Duodenal mucosa (tissue), 2 donors: ENCODE data around the gene CHRNA9.
"Not testable (repeated sequence)": the region's sequence is repeated elsewhere in the genome, so short reads cannot be mapped to it uniquely, and the experiment has no call there.

Experiments used
- H3K27ac ChIP-seq: one replicate; pipeline ENCODE4 v1.7.0; 2013; ENCODE audit warnings: low read depth, low read length
- H3K27me3 ChIP-seq, 2 donors: one replicate each; pipeline ENCODE4 v1.7.0; 2013; ENCODE audit warnings: low read length in 2 of 2, control low read depth in 1 of 2; ENCODE audit not compliant: insufficient read depth in 2 of 2, control insufficient read depth in 1 of 2
- H3K36me3 ChIP-seq, 2 donors: one replicate each; pipeline ENCODE4 v1.7.0; 2013; ENCODE audit warnings: low read length in 2 of 2, control low read depth in 1 of 2; ENCODE audit not compliant: insufficient read depth in 2 of 2, control insufficient read depth in 1 of 2
- H3K4me1 ChIP-seq, 2 donors: one replicate each; pipeline ENCODE4 v1.7.0; 2013; ENCODE audit warnings: low read length in 2 of 2, control low read depth in 1 of 2; ENCODE audit not compliant: insufficient read depth in 2 of 2, control insufficient read depth in 1 of 2
- H3K4me3 ChIP-seq, 2 donors: one replicate each; pipeline ENCODE4 v1.7.0; 2013; ENCODE audit warnings: low read length in 2 of 2, low read depth in 1 of 2
- H3K9ac ChIP-seq, 2 donors: one replicate each; pipeline ENCODE4 v1.7.0; 2013; ENCODE audit warnings: low read length in 2 of 2, low read depth in 1 of 2
- H3K9me3 ChIP-seq, 2 donors: one replicate each; pipeline ENCODE4 v1.7.0; 2013; ENCODE audit warnings: low read length in 2 of 2, control low read depth in 1 of 2; ENCODE audit not compliant: control insufficient read depth in 1 of 2

The CHRNA9 gene

DNA sequence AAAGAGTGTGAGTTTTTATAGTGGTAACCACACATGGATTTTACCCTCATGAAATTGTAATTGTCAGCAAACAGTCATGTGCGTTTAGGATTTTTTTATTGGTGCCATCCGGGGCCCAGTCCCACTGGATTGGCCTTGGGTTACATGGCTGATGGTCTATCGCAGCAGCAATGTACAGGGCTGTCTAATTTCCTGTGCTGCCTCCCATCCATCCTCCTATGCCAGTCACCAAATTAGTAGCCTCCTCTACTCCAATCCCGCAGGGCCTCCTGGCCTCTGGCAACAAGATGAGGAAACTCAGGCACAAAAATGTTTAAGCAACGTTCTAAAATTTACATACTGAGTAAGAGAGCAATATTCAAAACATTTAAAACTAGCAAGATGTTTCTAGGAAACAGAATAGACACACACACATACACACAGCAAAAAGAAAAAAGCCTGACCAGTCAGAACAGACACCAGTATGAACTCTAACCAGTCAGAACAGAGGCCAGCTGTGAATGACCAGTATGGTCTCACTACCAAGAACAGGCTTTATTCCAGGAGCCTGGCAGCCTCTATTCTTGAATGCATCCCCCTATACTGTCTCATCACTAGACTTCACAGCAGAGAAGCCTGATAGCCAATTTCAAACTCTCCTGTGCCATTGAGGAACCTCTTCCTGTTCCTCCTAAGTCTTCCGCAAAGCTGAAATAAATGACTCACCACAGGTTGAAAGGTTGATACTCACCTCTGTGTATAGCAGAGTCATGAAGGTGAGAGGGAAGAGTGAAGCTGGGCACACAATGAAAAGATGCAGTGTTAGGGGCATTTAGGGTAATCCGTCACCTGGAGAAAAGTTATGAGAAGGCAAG lies 42.6 kb downstream of the CHRNA9 start:
- Histone ChIP-seq H3K9ac (no peak overlapping the region), H3K4me1 (peaks cover 7 to 12% of the 10 kb centered on the region in 2 donors), H3K27ac (no peak overlapping the region), H3K9me3 (no peaks in the 10 kb centered on the region), H3K27me3 (no peaks in the 10 kb centered on the region), H3K4me3 (no peak overlapping the region), H3K36me3 (no peaks in the 10 kb centered on the region)

DNA sequence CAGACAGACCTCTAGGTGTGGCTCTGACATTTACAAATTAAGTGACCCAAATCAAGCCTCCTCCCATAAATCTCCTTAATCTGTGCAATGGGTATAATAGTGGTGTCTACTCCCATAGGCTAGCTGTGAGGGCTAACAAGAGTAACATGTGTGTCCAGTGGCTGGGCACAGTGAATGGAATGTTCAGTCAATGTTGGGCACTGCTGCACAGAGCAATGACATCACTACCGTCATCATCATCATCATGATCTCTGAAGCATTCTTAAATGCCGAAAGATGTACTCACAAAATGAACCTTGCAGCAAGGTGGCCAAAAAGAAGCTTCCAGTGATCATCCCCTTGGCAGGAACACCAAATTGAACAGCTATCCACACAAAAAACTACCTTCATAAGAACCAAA lies 43.5 kb downstream of the CHRNA9 start:
- no peaks in the 10 kb centered on the region for H3K27me3 ChIP-seq
- H3K4me1 ChIP-seq, result peaks cover 7 to 12% of the 10 kb centered on the region in 2 donors
- H3K4me3 ChIP-seq, result no peak overlapping the region
- H3K36me3 ChIP-seq, result no peaks in the 10 kb centered on the region
- H3K9me3 ChIP-seq, result no peaks in the 10 kb centered on the region
- no peak overlapping the region for H3K27ac ChIP-seq
- H3K9ac ChIP-seq, result no peak overlapping the region

DNA sequence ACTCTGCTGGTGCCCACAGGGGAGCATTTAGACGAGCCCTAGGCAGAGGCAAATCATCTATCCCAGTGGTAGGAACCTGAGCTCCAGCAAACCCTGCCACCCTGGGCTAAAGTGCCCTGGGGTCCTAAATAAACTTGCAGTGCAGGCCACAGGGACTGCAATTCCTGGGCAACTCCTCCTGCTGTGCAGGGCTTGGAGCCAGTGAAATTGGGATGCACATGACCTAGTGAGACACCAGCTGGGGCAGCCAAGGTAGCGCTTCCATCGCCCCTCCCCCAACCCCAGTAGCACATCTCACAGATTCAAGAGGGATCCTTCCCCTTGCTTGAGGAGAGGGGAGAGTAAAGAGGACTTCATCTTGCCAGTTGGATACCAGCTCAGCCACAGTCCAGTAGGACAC lies 44.1 kb downstream of the CHRNA9 start:
- H3K27me3 ChIP-seq, result no peaks in the 10 kb centered on the region

DNA sequence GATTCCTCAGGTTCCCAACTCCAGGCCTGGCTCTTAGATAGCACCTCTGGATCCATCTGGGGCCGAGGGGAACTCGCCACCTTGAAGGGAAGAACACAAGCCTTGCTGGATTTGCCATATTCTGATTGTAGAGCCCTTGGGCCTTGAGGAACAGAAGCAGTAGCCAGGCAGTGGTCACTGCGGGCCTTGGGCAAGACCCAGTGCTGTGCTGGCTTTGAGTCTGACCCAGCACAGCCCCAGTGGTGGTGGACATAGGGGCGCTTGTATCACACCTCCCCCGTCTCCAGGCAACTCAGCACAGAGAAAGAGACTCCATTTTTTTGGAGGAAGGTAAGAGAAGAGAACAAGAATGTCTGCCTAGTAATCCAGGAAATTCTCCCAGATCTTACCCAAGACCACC lies 45.5 kb downstream of the CHRNA9 start:
- Histone ChIP-seq H3K4me3 (no peak overlapping the region), H3K27me3 (no peaks in the 10 kb centered on the region), H3K4me1 (peaks cover 7 to 12% of the 10 kb centered on the region in 2 donors), H3K36me3 (no peaks in the 10 kb centered on the region), H3K9ac (no peak overlapping the region), H3K27ac (no peak overlapping the region), H3K9me3 (no peaks in the 10 kb centered on the region)

More for the DNA sequence above, 44.1 kb downstream of the CHRNA9 start:
- H3K9me3 ChIP-seq, result no peaks in the 10 kb centered on the region
- H3K36me3 ChIP-seq, result no peaks in the 10 kb centered on the region
- no peak overlapping the region for H3K4me3 ChIP-seq
- peaks cover 7 to 12% of the 10 kb centered on the region in 2 donors for H3K4me1 ChIP-seq
- no peak overlapping the region for H3K9ac ChIP-seq
- no peak overlapping the region for H3K27ac ChIP-seq

DNA sequence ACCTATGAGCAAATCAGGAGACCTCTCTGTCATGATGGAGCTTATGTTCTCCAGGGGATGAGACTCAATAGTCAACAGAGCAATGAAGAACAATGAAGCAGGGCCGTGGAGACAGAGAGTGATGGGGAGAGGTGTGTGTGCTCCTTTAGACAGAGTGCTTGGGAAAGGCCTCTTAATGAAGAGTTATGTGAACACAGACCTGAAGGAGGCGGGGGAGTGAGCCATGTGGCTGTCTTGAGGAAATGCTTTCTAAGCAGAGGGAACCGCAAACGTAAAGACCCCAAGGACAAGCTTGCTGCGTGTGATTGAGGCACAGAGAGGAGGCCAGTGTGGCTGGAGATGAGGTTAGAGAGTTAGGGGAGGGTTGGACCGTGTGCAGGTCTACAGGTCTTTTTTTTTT lies 53.1 kb downstream of the CHRNA9 start:
- Histone ChIP-seq H3K27ac (no peak overlapping the region), H3K4me1 (no peaks in the 10 kb centered on the region)

DNA sequence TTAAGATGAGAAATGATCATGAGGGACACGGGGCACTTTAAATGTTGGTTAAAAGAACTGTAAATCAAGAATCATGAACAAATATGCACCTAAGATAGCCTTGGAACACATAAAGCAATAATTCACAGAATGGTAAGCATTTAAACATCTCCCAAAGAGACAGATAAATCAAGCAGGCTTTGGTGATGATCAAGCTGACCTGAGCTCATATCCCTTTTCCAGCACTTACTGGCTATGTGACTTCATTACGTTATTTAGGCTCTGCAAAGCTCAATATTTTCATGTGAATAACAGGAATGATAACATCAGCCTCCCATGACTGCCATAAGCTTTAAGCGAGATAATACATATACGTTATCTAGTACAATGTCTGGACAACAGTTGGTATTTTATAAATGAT lies 54.9 kb downstream of the CHRNA9 start:
- no peak overlapping the region for H3K4me3 ChIP-seq
- no peaks in the 10 kb centered on the region for H3K36me3 ChIP-seq
- no peak overlapping the region for H3K27ac ChIP-seq
- H3K9me3 ChIP-seq, result no peaks in the 10 kb centered on the region
- H3K9ac ChIP-seq, result no peak overlapping the region
- H3K4me1 ChIP-seq, result no peaks in the 10 kb centered on the region
- no peaks in the 10 kb centered on the region for H3K27me3 ChIP-seq

More for the DNA sequence above, 53.1 kb downstream of the CHRNA9 start:
- no peaks in the 10 kb centered on the region for H3K27me3 ChIP-seq
- H3K36me3 ChIP-seq, result no peaks in the 10 kb centered on the region
- no peak overlapping the region for H3K4me3 ChIP-seq
- no peak overlapping the region for H3K9ac ChIP-seq
- H3K9me3 ChIP-seq, result no peaks in the 10 kb centered on the region

DNA sequence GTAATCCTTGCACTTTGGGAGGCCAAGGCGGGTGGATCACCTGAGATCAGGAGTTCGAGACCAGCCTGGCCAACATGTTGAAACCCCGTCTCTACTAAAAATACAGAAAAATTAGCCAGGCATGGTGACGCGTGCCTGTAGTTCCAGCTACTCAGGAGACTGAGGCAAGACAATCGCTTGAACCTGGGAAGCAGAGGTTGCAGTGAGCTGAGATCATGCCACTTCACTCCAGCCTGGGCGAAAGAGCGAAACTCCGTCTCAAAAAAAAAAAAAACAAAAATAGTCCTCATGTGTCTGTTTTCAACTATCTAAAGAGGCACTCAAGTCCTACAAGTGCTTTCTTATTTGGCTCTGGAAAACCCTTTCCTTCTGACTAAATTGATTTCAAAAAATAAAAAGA lies 57.1 kb downstream of the CHRNA9 start:
- not testable (repeated sequence) for H3K27ac ChIP-seq, H3K36me3 ChIP-seq, H3K27me3 ChIP-seq, H3K9me3 ChIP-seq, H3K4me3 ChIP-seq, H3K9ac ChIP-seq
- H3K4me1 ChIP-seq, result peaks cover 0 to 11% of the 10 kb centered on the region in 2 donors

DNA sequence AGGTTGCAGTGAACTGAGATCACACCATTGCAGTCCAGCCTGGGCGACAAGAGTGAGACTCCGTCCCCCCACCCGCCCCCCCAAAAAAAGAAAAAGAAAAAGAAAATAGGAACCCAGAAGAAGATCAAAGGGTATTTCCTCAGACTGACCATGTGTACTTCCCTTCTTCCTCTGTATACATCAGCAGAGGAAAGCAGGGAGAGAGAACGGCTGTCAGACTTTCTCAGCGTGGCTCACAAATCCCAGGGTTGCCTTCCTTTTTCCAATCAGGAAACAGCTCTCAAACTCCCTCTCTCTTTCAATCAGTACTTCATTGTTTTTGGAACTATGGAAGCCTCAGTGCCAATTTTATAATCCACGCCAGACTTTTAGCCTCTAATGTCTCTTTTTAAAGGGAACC lies 59.1 kb downstream of the CHRNA9 start:
- Histone ChIP-seq H3K9ac (no peak overlapping the region), H3K27ac (no peak overlapping the region), H3K4me3 (no peak overlapping the region), H3K4me1 (peaks cover 0 to 11% of the 10 kb centered on the region in 2 donors), H3K9me3 (no peaks in the 10 kb centered on the region), H3K27me3 (no peaks in the 10 kb centered on the region), H3K36me3 (no peaks in the 10 kb centered on the region)

DNA sequence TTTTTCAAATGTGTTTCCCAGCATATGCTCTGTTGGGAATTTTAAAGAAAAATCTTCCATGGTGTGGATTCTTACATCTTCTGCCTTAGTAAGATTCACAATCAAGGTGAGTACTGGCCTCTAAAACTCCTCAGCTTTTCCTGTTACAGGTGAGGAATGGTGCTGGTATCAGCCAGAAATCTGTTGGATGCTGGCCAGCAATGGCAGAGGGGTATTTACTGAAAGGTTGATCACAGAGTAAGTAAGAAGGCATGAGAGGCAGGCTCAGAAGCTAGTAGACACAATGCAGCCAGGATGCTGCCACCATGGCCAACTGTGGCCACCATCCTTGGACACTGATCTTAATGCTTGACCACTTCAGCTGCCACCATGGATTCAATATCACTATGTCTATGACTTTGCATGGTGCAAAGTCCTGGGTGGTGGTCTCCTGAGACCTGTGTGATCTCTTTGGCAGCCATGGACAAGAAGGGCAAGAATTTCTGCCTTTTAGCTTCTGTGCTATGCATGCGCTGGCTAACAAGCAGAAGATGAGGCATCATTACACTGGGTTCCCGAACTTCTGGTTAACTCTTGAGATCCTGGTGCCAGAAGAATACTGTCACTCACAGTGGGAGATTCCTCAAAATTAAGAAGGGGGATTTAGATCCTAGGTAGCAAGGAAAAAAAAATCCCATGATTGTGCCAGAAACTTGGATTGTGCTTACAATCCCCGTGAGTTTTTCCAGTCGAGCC lies 60.2 kb downstream of the CHRNA9 start:
- H3K36me3 ChIP-seq, result no peaks in the 10 kb centered on the region
- no peak overlapping the region for H3K4me3 ChIP-seq
- H3K9me3 ChIP-seq, result no peaks in the 10 kb centered on the region
- peaks cover 0 to 17% of the 10 kb centered on the region in 2 donors for H3K4me1 ChIP-seq
- no peak overlapping the region for H3K9ac ChIP-seq
- H3K27me3 ChIP-seq, result no peaks in the 10 kb centered on the region
- H3K27ac ChIP-seq, result no peak overlapping the region
